Bronchial epithelial cell (primary cell): ENCODE measurements around the gene MYO10. TPM values are rescaled to one million over a fixed set of nuclear protein-coding genes. Genes with fewer than 3 reads are reported as not detected.

ENCODE experiments used
- DNase-seq: peaks from one replicate; pipeline ENCODE4 v3.0.0-alpha.2; 2010; ENCODE audit warnings: low read depth
- FAIRE-seq: peaks from 2 replicates; lab custom pipeline; 2011; peaks lifted over from hg19 to GRCh38; lab: Jason Lieb, UNC
- H3K27me3 ChIP-seq: 2 replicates; pipeline ENCODE4 v1.5.1; 2011; ENCODE audit warnings: low read length; ENCODE audit not compliant: control insufficient read depth, insufficient read depth
- H3K36me3 ChIP-seq: 2 replicates; pipeline ENCODE4 v1.5.1; 2011; ENCODE audit warnings: low read length; ENCODE audit not compliant: control insufficient read depth, insufficient read depth
- H3K4me3 ChIP-seq: 2 replicates; pipeline ENCODE4 v1.5.1; 2011; ENCODE audit warnings: mild to moderate bottlenecking, low read depth, low read length, control low read depth
- total RNA-seq: library from RNA; depleted of rRNA; stranded (reverse); fragments of >200 nt; gene quantifications from 2 replicates; pipeline ENCODE4 v1.2.1, GENCODE V29; 2014
- TF ChIP-seq, protein P1 (sequence below): IDR thresholded peaks from 2 replicates; pipeline ENCODE4 v1.5.1; 2011; ENCODE audit warnings: mild to moderate bottlenecking, moderate library complexity, low read length, control low read depth, inconsistent platforms; ENCODE audit not compliant: insufficient read depth, severe bottlenecking

The MYO10 gene
- total RNA-seq, 1 donor from 2014 or later, result 39.5 TPM

DNA sequence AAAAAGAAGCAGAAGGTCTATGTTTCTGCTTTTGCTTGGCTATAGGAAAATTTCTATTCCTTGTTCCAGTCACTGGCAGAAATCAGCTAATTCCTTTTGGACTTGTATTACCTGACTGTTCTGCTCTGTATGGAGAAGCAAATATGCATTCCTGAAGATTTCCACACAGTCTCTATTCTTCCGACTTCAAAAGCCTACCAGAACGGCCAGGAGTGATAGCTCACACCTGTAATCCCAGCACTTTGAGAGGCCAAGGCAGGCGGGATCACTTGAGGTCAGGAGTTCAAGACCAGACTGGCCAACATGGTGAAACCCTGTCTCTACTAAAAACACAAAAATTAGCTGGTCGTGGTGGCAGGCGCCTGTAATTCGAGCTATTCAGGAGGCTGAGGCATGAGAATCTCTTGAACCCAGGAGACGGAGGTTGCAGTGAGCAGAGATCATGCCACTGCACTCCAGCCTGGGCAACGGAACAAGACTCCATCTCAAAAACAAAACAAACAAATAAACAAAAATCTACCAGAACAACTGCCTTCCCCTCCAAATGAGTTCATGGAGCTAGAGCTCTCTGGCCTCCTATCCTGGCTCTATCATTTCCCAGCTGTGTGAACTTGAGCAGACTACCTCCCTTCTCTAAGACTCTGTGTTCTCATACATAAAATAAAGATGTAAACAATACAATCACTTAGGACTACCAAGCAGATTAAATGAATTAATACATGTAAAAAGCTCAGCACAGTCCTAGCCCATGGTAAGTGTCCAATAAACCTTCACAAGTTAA, 17.0 kb downstream of the MYO10 start:
- Histone ChIP-seq H3K4me3 (no peak overlapping the region), H3K36me3 (no peaks in the 10 kb centered on the region), H3K27me3 (no peaks in the 10 kb centered on the region)
- DNase-seq (no peak), FAIRE-seq (no peak)
- TF ChIP-seq, protein P1, sequence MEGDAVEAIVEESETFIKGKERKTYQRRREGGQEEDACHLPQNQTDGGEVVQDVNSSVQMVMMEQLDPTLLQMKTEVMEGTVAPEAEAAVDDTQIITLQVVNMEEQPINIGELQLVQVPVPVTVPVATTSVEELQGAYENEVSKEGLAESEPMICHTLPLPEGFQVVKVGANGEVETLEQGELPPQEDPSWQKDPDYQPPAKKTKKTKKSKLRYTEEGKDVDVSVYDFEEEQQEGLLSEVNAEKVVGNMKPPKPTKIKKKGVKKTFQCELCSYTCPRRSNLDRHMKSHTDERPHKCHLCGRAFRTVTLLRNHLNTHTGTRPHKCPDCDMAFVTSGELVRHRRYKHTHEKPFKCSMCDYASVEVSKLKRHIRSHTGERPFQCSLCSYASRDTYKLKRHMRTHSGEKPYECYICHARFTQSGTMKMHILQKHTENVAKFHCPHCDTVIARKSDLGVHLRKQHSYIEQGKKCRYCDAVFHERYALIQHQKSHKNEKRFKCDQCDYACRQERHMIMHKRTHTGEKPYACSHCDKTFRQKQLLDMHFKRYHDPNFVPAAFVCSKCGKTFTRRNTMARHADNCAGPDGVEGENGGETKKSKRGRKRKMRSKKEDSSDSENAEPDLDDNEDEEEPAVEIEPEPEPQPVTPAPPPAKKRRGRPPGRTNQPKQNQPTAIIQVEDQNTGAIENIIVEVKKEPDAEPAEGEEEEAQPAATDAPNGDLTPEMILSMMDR, result no peak

DNA sequence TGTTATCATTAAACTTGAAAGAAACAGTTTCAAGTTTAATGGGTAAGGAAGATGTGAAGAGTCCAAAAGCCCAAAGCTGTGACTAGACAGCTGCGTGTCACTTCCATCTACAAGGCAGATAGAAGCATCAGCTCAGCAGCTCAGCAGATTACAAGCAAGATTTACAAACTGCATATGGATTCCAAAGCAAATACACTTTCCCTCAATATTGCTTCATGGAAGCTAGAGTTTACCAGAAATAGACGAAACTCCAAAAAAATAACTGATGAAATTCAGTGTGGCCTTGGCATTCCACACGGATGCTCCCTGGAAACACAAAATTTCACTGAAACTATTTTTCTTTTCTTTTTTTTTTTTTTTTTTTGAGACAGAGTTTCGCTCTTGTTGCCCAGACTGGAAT, 17.9 kb downstream of the MYO10 start:
- FAIRE-seq, result no peak

DNA sequence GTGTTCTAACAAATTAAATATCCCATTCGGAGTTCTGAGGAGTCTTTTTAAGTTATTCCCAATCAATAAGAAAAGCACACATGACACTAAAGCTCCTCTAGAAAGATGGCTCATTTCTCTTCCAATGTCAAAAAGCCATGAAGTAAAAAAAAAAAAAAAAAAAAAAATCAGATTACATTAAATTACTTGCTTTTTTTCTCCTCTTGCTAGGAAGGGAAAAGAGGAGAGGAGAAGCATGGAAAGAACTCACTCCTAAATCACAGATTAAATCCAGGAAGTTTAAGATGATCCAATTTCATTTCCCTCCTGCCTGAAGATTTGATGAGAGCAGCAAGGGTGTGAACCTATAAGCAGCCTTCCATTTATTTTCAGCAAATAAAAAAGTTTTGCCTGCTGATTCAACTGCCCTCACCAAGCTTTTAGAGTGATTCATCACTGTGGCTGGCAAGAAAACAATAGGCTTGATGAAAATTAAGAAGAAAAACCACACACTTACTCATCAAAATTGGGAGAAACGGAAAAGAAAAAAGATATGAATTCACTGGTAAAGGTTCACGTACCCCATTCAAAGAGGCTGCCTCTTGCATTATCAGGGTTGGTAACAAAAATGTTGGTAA, 19.7 kb downstream of the MYO10 start:
- TF ChIP-seq, protein P1, result no peak
- DNase-seq, result peak; percentile 98
- no peak overlapping the region for H3K4me3 ChIP-seq
- H3K36me3 ChIP-seq, result no peaks in the 10 kb centered on the region
- H3K27me3 ChIP-seq, result no peaks in the 10 kb centered on the region
- no peak for FAIRE-seq

More for the DNA sequence above, 17.9 kb downstream of the MYO10 start:
- TF ChIP-seq, protein P1, result no peak
- Histone ChIP-seq H3K4me3 (no peak overlapping the region), H3K36me3 (no peaks in the 10 kb centered on the region), H3K27me3 (no peaks in the 10 kb centered on the region)
- DNase-seq, result no peak

DNA sequence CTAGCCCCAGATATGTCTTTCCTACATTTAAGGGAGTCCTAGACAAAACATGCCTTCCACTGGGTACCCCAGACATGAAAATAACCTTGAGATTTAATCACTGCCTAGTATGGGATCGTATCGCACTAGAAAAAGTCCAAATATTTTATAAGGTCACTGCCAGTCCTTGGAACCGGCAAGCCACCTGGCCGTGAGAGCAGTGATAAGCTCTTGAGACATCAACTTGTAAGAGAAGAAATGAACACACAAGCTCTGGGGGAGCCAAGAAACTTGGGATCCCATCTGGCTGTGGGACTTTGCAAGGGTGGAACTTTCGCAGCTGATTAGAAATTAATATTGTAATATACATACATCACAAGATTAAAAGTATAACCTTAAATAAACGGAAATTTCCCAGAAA, 21.5 kb downstream of the MYO10 start:
- Histone ChIP-seq H3K4me3 (no peak overlapping the region), H3K27me3 (no peaks in the 10 kb centered on the region), H3K36me3 (no peaks in the 10 kb centered on the region)
- no peak for FAIRE-seq
- DNase-seq, result no peak
- TF ChIP-seq, protein P1, result no peak

DNA sequence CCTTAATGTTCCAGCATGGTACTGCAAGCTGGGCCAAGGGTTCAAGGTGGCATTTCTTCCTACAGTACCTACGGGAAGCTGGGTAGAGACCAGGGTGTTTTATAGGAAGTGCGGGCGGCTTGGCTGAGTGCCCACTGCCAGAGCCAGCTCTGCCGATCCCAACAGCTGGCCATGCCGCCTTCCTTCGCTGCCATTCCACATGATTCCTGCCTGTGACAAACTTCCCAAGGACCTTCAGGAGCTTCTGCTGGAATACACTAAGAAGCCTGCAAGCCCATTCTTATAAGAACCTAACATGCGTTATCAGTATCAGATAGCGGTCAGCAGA, 22.0 kb downstream of the MYO10 start:
- Histone ChIP-seq H3K27me3 (no peaks in the 10 kb centered on the region), H3K4me3 (no peak overlapping the region), H3K36me3 (no peaks in the 10 kb centered on the region)
- no peak for DNase-seq
- no peak for FAIRE-seq
- TF ChIP-seq, protein P1, result no peak
